Midbrain (tissue), 1 donor: ENCODE measurements around the gene ANGPT4.

Source experiments
- DNase-seq: peaks from one replicate; lab custom pipeline; 2025; lab: John Stamatoyannopoulos, UW

The ANGPT4 gene, protein sequence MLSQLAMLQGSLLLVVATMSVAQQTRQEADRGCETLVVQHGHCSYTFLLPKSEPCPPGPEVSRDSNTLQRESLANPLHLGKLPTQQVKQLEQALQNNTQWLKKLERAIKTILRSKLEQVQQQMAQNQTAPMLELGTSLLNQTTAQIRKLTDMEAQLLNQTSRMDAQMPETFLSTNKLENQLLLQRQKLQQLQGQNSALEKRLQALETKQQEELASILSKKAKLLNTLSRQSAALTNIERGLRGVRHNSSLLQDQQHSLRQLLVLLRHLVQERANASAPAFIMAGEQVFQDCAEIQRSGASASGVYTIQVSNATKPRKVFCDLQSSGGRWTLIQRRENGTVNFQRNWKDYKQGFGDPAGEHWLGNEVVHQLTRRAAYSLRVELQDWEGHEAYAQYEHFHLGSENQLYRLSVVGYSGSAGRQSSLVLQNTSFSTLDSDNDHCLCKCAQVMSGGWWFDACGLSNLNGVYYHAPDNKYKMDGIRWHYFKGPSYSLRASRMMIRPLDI

GRCh38 chr20:916125-916799 lies at the start of gene ANGPT4:
ANGPT4 (minus strand) TSS chr20:916334; CDS start chr20:916214, 120 bp downstream.
- DNase-seq: no peak

DNA sequence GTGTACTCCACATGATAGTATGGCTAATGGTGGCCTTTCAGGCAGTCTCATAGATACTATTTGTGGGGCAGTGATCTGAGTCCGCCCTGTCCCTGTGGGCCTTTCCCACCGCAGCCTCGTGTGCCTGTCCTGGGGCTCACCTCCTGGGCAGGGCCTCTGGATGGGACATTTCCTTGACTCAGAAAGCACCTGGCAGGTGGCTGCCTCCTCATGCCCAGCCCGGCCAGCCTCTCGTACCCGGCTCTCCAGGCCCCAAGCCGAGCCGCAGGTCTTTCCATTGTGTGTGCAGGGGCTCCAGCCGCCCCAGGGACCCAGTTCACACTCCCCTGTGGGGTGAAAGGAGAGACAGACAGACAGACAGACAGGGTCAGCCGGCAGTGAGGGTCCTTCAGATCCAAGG lies 47.7 kb upstream of the ANGPT4 start:
- no peak for DNase-seq

GRCh38 chr20:962683-963082 lies 46.5 kb upstream of the ANGPT4 start:
- no peak for DNase-seq

DNA sequence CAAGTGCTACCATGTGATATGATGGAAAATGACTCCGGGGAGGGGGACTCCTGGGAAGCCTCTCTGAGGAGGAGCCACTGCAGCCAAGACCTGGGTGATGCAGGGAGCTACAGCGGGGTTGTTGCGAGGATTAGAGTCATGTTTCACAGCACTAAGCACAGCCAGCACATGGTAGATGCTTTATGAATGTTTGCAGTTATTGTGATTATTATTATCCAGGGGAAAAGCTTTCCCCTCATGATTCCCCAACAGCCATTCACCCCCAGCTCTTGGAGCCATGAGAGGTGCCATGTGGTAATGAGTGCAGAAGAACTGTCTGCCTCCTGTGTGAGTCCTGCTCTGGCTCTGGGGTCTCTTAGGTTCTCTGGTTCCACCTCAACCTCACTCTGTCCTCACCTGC lies 46.1 kb upstream of the ANGPT4 start:
- no peak for DNase-seq

GRCh38 chr20:961768-962167 lies 45.6 kb upstream of the ANGPT4 start:
- DNase-seq: no peak

- DNase-seq: no peak
Measured at GRCh38 chr20:959996-960615, 44.0 kb upstream of the ANGPT4 start.

DNA sequence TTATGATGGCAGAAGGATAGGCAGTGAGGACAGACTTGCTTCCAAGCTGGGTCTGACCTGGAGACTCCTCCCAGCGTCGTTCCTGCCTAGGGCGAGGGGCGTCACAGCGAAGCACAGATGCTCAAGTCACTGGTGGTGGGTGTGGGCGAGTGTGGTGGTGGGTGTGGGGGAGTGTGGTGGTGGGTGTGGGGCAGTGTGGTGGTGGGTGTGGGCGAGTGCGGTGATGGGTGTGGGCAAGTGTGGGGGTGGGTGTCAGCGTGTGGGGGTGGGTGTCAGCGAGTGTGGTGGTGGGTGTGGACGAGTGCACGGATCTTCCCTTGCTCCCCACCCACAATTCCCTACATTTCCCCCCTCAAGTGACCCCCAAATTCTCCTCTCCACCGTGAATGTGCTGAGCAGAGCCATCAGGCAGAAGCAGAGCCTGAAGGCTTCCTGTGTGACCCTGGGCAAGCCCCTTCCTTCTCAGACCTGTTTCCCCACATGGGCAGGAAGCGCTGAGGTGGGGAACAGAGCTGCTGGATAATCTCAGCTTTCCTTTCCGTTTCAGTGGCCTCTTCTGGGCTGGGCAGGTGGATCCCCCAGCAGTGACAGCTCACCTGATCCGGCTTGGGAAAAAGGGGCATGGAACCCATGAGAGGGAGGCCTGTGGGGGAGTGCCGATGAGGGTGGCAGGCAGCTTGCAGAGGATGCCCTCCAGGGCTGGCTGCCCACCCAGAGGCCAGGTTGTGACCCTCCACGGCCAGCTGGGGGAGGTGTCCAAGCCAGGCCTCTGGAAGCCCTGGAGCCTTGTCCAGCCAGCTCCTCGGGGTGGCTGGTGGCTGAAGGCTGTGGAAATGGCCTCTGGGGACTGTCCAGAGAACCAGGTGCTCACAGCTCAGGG lies 43.0 kb upstream of the ANGPT4 start:
- no peak for DNase-seq

DNA sequence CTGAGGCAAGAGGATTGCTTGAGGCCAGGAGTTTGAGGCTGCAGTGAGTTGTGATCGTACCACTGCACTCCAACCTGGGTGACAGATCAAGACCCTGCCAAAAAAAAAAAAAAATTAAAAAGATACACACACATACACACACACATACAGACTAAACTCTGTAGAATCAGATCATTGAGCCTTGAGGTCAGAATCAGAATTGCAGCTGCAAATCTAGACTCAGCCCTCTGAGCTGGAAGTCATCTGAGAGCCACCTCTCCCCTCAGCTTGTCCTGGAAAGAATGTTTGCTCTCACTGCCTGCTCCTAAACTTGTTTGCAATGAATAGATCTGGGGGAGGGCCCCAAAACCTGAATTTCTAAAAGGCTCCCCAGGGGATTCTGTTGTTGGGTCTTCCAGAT lies 41.4 kb upstream of the ANGPT4 start:
- DNase-seq: no peak

- peak; percentile 25 for DNase-seq
Measured at GRCh38 chr20:956330-956951, 40.3 kb upstream of the ANGPT4 start.

DNA sequence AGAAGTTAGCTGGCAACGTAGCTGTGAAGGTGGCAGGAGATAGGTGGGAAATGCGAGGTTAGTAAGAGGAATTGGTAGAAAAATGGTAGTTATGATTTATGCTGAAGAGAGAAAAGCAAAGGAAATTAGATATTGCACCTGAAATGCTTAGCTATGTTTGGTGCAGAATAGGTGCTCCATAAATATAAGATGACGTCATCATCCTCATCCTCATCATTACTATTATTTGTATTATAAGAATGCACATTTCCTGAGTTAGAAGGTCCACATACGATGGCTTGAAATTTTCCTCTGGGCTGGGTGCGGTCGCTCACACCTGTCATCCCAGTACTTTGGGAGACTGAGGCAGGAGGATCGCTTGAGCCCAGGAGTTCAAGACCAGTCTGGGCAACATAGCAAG lies 39.5 kb upstream of the ANGPT4 start:
- no peak for DNase-seq

GRCh38 chr20:955111-955510 lies 39.0 kb upstream of the ANGPT4 start:
- no peak for DNase-seq

- DNase-seq: no peak
Measured at GRCh38 chr20:953742-954141, 37.6 kb upstream of the ANGPT4 start.

- no peak for DNase-seq
Measured at GRCh38 chr20:952196-952795, 36.2 kb upstream of the ANGPT4 start.

DNA sequence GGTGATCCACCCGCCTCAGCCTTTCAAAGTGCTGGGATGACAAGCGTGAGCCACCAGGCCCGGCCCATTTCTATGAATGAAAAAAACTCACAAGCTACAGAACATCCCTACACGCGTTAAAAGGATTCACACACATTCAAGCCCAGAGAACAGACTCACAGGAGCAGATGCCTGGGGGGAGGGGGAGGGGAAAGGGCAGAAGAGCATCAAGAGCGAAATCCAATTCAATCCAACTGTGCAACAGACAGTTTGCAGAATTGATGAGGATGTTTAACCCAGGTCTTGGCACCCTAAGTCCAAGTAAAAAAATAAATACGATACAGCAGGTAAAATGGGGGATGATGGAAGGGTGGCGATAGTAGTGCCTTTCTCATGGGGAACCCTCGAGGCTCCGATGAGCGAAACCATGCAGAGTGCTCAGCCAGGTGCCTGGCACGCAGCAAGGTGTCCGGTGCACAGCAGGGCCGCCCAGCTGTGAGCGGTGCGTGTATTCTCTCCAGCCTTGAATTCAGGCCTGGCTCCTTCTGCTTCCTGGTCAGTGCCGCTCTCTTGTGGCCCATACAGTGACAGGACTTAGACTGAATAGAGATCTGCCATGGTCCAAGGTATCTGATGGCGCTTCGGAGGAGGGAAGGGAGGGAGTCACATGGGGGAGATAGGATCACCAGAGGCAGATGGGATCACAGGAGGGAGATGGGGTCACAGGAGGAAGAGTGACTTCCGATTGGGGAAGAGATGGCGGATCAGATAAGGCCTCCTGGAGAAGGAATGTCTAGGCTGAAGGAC lies 35.4 kb upstream of the ANGPT4 start:
- DNase-seq: no peak

DNA sequence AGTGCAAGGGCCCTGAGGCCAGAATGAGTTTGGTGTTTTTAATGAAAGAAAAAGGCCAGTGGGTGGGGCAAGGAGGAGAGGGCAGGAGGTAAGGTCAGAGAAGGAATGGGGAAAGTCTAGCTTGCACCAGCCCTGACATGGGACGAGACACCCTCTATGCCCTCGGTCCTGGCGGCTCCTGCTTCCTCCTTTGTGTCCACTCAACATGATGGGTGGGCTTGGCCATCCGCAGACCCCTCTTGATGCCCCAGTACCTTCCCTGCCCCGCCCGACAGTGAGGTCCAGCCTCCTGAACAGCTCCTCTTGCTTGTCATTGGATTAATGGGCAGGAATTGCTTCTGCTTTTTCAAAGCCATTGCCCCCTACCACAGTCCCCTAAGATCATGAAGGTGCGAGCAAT lies 33.6 kb upstream of the ANGPT4 start:
- DNase-seq: no peak

DNA sequence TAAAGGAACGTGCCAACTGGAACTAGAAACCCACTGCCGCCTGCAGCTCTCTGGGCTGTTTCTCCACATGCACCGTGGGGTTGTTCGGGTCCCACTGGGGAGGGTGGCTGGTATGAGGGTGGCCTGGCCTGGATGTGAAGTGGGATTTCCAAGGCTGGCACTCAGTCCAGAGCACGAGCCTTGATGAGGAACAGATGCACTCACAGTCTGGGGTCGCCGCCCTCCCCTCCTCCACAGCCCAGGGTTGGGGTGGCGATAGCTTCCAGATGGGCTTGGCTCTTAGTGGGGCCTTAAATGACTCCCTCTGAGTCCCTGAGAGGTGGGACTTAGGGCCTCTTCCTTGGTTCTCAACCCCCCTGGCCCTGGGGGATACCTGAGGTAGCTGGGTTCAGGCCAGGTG lies 30.7 kb upstream of the ANGPT4 start:
- no peak for DNase-seq

GRCh38 chr20:945841-946240 lies 29.7 kb upstream of the ANGPT4 start:
- DNase-seq: no peak

DNA sequence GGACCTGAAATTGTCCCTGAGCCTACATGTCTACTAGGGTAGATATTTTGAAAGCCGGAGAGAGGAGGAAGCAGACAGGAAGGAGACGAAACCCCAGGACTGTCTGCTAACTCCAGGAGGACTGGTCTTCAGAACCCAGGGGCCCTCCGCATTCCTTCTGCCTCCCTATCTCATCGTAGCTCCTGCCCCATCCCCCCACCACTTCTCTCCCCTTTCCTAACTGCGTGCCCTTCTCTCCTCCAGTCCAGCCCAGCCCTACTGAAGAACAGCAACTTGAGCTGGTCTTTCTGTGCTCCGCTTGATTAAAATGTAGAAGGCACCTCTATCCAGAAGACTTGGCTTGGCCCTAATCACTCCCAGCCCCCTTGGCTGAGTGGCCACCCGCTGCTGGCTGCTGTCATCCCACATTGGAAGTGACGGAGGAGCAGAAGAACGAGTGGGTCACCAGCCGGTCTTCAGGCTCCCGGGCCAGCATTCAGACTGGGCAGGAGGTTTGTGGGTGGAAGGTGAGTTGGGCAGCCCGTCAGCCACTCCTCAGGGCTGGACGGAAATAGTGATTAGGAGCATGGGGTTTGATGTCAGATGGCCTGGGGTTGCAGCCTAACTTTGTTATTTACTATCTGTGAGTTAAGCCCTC lies 28.8 kb upstream of the ANGPT4 start:
- no peak for DNase-seq

DNA sequence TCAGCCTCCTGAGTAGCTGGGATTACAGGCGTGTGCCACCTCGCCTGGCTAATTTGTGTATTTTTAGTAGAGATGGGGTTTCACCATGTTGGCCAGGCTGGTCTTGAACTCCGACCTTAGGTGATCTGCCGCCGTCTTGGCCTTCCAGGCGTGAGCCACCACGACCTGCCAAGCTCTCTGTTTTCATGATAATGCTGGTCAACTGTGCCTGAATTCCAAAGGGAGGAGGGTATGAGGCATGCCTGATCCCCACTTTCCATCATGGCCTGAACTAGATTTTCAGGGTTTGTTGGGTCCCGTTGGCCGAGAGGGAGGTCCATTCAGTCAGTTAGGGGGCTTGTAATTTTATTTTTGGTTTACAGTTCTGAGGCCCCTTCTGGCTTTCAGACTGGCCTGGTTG lies 28.0 kb upstream of the ANGPT4 start:
- no peak for DNase-seq

GRCh38 chr20:942611-943010 lies 26.5 kb upstream of the ANGPT4 start:
- no peak for DNase-seq
